G401 (cell line): Measurements from ENCODE around the gene TUBB3. TPM values are rescaled to one million over a fixed set of nuclear protein-coding genes. Genes with fewer than 3 reads are reported as not detected.
"Not testable (repeated sequence)": the region's sequence is repeated elsewhere in the genome, so short reads cannot be mapped to it uniquely, and the experiment has no call there.

Experiments used
- DNase-seq: peaks from one replicate; pipeline ENCODE4 v3.0.0-alpha.2; 2015; ENCODE audit warnings: low spot score
- in situ Hi-C: cut with HindIII; loops from 2 replicates; pipeline ENCODE4 v1.10.0; 2016; ENCODE audit warnings: low sequenced_read_pairs, mixed read lengths
- total RNA-seq: library from RNA; depleted of rRNA; stranded (reverse); fragments of >200 nt; shearing (Covaris generic); gene quantifications from 2 replicates; pipeline ENCODE4 v1.2.3, GENCODE V29; 2014

The TUBB3 gene
- total RNA-seq, 1 experiment from 2014 or later = 266 TPM

- DNase-seq, in situ Hi-C loops: not testable (repeated sequence)
Observed at GRCh38 chr16:89934019-89934418, 10.9 kb downstream of the TUBB3 start.

DNA sequence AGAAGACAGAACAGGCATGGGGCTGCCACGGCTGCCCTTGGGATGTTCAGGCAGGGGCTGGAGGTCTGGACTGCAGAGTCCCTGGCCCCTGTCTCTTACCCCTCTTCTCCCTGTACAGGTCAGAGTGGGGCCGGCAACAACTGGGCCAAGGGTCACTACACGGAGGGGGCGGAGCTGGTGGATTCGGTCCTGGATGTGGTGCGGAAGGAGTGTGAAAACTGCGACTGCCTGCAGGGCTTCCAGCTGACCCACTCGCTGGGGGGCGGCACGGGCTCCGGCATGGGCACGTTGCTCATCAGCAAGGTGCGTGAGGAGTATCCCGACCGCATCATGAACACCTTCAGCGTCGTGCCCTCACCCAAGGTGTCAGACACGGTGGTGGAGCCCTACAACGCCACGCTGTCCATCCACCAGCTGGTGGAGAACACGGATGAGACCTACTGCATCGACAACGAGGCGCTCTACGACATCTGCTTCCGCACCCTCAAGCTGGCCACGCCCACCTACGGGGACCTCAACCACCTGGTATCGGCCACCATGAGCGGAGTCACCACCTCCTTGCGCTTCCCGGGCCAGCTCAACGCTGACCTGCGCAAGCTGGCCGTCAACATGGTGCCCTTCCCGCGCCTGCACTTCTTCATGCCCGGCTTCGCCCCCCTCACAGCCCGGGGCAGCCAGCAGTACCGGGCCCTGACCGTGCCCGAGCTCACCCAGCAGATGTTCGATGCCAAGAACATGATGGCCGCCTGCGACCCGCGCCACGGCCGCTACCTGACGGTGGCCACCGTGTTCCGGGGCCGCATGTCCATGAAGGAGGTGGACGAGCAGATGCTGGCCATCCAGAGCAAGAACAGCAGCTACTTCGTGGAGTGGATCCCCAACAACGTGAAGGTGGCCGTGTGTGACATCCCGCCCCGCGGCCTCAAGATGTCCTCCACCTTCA is 11.7 kb downstream of the TUBB3 start:
- in situ Hi-C loops = no loop called here
- DNase-seq = no peak

DNA sequence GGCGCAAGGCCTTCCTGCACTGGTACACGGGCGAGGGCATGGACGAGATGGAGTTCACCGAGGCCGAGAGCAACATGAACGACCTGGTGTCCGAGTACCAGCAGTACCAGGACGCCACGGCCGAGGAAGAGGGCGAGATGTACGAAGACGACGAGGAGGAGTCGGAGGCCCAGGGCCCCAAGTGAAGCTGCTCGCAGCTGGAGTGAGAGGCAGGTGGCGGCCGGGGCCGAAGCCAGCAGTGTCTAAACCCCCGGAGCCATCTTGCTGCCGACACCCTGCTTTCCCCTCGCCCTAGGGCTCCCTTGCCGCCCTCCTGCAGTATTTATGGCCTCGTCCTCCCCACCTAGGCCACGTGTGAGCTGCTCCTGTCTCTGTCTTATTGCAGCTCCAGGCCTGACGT is 12.5 kb downstream of the TUBB3 start:
- in situ Hi-C loops, DNase-seq: not testable (repeated sequence)

- DNase-seq = no peak
- in situ Hi-C loops = no loop called here
Observed at GRCh38 chr16:89936034-89936433, 12.9 kb downstream of the TUBB3 start.

DNA sequence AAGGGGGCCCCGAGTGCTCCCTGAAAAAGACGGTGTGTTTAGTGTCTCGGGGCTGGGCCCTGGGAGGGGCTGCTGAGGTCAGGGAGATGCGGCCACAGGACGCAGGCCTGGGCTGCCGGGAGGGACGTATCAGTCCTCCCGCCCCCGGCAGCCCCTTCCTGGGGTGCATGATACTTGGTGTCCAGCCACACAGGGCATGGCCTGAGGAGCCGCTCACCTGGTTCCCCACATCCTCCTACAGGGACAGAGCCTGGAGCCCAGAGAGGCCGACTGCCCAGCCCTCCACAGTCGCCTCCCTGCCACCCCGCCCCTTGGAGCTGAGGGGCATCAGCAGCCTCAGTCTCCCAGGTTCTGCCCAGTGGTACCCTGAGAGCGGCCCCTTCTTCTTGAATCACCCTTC is 13.4 kb downstream of the TUBB3 start:
- in situ Hi-C loops = no loop called here
- DNase-seq = no peak

DNA sequence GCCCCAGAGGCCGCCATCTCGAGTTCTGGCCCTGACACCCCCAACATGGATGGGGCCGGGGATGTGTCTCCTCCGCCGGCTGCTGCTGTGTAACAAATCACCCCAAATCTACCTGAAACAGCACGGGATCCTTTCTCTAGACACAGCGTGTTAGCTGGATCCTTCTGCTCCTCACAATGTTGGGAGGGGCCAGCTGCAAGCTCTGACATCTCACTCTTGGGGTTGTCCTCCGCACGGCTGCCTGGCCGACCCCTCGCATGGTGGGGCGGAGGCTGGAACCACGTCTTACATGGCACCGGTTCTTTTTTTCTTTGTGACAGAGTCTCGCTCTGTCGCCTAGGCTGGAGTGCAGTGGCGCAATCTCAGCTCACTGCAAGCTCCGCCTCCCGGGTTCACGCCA is 13.8 kb downstream of the TUBB3 start:
- DNase-seq = no peak
- in situ Hi-C loops = no loop called here

- DNase-seq = no peak
- in situ Hi-C loops = no loop called here
Observed at GRCh38 chr16:89938175-89938885, 15.2 kb downstream of the TUBB3 start.

DNA sequence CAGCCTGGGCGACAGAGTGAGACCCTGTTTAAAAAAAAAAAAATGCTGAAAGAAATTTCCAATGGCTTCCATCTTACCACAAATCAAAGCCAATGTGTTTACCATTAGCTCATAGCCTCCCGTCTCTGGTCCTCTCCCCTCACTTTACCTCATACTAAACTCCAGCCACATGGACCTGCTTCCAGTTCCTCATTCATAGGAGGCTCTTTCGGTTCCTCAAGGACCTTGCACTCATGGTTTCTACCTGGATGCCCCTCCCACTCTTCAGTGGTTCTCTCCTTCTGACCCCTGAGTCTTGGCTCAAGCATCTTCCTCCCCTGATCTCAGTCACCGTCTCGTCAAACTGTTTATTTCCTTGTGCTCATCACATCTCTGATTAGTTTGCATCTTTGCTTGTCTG is 21.6 kb downstream of the TUBB3 start:
- DNase-seq = no peak
- in situ Hi-C loops = no loop called here

DNA sequence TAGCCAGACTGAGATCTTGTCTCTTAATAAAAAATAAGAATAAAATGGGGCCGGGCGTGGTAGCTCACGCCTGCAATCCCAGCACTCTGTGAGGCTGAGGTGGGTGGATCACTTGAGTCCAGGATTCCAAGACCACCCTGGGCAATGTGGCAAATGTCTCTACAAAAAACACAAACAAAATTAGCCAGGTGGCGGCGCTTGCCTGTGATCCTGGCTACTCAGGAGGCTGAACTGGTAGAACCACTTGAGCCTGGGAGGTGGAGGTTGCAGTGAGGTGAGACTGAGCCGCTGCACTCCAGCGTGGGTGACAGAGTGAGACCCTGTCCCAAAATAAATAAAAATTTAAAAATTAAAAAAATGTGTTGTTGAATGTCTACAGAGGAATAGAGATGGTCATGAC is 22.5 kb downstream of the TUBB3 start:
- in situ Hi-C loops = no loop called here

DNA sequence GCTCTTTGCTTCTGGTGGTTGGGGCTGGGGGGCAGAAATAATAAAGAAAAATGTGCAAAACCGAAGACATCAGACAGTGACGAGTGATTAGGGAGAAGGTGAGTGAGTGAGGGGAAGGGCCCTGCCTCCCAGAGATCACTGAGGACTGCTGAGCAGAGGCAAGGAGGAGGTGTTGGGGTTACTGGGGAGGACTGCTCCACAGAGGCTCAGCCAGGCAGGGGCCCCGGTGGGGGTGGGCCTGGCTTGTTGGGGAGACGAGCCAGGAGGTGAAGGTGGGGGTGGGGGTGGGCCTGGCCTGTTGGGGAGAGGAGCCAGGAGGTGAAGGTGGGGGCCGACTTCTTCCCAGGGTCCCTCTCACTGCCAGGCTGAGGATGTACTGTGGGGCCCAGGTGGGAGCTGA is 23.4 kb downstream of the TUBB3 start:
- no peak for DNase-seq
- in situ Hi-C loops = no loop called here

More for the DNA sequence above, 22.5 kb downstream of the TUBB3 start:
- DNase-seq = no peak

GRCh38 chr16:89949121-89949742 is 26.1 kb downstream of the TUBB3 start:
- in situ Hi-C loops = no loop called here
- DNase-seq = no peak

- DNase-seq = peak; percentile 9
- in situ Hi-C loops = no loop called here
Observed at GRCh38 chr16:89949756-89950155, 26.6 kb downstream of the TUBB3 start.

GRCh38 chr16:89951509-89951908 is 28.4 kb downstream of the TUBB3 start:
- no peak for DNase-seq

DNA sequence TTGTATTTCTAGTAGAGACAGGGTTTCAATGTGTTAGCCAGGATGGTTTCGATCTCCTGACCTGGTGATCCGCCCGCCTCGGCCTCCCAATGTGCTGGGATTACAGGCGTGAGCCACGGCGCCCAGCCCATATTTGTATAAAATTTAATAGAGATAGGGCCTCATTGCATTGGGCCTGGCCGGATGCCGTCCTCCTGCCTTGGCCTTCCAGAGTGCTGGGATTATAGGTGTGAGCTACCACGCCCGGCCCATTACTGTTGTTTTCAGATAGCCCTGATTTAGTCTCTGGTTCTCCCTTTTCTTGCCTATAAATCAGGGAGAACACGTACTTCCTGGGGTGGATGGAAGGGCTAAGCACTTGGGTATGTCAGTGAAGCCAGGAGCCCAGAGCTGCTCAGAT is 28.9 kb downstream of the TUBB3 start:
- in situ Hi-C loops = no loop called here
- no peak for DNase-seq

More at GRCh38 chr16:89951509-89951908, 28.4 kb downstream of the TUBB3 start:
- in situ Hi-C loops = no loop called here

DNA sequence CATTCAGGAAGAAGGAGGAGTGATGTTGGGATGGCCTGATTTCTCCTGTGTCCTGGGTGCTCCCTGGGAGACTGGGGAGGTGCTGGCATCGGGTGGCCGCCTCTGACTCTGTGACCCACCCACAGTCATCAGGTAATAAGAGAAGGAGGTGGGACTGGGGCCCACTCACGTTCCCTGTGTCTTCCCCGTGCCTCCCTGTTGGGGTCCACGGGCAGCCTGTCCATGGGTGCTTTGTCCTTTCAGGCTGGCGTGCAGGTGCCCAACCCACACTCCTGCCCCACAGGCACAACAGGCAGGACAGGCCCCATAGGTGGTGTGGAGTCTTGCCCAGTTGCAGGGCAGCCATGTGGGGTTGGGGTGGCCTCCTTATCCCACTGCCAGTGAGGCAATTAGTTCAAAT is 29.4 kb downstream of the TUBB3 start:
- DNase-seq = no peak
- in situ Hi-C loops = no loop called here

DNA sequence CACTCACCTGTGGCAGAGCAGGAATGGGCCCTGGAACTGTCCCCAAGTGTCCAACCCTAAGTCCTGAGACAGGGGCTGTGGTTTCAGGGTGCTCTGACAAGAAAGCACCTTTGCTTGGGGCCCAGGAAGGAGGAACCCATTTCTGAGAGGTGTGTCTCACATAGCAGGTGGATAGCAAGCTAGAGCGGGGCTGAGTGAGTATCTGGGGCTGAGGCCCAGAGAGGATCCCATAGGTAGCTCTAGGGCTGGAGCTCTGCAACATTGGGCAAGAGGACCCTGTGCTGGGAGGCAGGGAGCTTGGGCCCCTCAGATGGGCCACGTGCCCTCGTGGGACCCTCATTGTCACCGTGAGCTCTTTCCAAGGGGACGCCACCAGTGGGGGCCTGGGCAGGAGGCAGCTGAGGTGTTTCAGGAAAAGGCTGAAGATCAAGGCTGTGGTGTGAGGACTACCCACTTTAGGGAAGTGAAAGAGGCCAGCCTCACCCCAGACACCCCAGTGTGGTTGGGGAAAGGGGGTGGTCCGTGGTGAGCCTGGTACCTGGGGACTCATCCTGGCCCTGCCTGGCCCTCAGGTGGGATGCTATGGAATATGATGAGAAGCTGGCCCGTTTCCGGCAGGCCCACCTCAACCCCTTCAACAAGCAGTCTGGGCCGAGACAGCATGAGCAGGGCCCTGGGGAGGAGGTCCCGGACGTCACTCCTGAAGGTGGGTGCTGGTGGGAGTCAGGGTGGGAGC is 30.7 kb downstream of the TUBB3 start:
- in situ Hi-C loops = no loop called here
- DNase-seq = no peak

- in situ Hi-C loops = no loop called here
Observed at GRCh38 chr16:89954462-89954861, 31.3 kb downstream of the TUBB3 start.

DNA sequence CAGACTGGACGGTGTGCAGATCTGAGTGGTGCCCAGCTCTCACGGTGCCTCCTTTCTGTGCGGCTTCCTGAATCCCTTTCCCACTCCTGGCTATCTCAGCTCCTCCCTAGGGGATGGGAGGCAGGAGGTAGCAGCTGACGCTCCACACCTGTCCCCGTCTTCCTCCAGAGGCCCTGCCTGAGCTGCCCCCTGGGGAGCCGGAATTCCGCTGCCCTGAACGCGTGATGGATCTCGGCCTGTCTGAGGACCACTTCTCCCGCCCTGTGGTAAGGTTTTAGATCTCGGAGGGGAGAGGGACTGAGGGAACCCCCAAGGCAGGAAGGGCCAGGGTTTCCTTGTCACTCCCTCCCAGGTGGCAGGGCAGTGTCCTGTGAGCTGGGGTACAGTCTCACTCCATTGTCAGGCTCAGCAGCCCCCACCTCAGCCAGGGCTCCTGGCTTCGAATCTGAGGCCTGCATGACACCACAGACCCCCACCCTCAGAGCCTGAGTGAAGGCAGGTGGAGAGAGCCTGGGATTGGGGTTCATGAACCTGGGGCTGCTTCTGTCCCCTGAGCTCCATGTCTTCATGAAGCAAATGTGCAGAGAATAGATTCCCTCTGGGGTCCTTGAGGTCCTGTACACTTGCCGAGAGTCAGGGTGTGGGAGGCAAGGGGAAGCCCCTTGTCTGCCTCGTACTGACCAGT is 32.0 kb downstream of the TUBB3 start:
- no peak for DNase-seq
- in situ Hi-C loops = no loop called here

More at GRCh38 chr16:89954462-89954861, 31.3 kb downstream of the TUBB3 start:
- DNase-seq = no peak
